ENCODE results near the gene PLCB3. TPM values are rescaled to one million over a fixed set of nuclear protein-coding genes. Genes with fewer than 3 reads are reported as not detected.

Gene PLCB3
- total RNA-seq, 1 donor from 2014 or later, result 66.6 TPM

DNA sequence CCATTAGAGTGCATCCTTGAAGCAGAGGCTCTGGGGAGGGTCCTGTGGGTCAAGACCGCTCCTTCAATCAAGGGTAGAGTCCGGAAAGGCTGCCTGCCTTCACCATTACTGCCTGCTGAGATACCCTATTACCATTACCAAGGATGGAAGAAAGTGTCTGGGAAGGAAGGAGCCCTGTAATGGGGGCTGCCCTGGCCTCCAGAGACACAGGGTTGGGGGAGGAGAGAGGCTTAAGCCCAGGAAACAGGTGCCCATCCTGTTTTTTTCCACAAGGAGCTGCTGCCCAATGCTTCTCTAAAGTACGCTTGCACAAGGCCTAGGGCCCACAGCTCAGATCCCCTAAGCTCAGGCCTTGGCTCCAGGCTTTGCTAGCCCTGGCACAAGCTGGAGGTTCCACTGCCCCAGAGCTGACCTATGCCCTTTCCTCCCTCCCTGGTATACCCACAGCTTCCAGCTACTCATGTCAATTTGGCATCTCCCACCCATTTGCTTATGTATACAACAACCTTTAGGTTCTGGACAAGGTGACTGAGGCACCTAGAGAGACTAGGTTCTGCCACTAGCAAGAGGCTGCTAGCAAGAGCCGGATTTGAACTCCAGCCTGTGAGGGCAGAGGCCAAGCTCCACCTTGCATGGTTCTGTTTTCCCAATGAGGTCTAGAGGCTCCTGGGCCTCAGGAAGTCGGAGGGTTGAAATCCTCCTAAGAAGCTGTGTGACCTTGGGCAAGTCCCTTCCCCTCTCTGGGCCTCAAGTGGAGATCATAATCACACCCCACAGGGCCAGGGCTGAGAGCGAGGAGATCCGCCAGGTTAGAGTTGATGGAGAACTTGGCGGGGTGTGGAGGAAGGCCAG, 1.5 kb upstream of the PLCB3 start:
- no peak for DNase-seq (ENCODE audit: low read depth, low spot score)

DNA sequence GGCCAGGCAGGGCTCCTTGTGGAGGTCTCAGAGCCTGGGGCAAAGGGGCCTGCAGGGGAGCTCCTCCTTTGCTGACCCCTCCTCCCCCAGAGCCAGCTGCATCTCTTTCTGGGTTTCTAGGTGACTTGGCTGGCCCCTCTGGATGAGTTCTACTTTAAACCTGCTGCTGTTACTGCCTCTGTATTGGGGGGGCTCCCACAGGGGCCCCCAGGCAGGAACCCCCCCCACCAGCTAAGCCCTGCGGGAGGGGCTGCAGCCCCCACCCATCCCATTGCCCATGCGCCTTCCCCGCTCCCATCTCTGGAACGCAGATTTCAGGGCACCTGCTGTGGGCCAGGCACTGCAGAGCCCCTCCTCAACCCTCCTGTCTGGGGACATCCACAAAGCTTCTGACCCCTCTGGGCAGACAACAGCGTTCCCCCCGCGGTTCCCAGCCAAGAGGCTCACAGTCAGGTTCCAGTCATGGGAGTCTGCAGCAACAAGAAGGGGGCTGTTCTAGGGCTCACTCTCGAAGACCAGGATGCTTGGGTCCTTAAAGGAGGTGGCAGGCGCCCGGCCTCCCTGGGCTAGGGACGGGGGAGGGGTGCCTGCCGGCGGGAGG, 815 bp upstream of the PLCB3 start:
- DNase-seq (ENCODE audit: low read depth, low spot score), result no peak

DNA sequence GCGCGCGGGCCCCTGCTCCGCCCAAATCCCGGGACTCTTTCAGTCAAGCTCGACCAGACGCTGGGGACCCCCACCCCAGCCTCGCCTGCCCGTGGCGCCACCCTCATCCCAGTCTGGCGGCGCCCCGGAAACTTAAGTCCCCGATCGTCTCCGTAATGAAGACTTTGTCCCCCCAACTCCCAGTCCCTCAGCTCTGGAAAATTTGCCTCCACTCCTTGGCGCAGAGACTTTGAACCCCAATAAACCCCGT, 348 bp downstream of the PLCB3 start:
- no peak for DNase-seq (ENCODE audit: low read depth, low spot score)

DNA sequence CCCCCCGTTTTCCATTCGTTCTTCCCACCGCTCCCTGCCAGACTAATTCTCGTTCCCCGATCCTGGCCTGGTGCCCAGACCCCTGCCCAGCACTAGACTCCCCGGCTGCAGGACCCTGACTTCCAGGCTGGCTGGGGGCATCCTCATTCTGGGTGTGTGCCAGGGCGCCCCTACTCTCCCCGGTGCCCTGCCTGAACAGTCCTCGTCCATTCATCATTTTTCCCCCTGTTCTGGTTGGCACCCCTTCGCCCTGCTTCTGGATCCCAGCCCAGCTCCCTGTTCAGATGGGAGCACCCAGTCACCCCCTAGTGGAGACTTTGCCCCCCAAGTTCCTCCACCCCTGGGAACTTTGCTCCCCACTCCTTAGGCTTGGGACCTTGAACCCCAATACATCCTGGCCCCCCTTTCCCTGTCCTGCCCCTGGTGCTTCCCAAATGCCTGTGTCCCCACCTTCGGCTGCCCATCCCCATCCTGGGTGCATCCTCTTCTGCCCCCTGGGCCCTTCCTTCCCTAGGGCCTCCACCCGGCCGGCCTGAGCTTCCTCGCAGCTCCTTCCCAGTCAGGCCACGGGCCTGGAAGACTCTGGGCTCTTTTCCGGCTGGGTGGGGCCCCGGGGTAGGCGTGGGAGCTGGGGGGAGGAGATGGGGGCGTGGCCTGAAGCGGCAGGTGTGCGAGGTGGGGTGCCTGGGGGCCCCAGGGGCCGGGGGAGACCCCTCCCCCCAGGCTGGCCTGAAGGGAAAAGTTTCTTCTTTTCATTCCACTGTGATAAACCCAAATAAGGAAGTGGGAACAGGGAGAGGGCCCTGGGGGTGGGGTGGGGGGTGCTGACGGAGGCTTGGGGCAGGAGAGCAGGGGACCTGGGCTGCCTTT, 908 bp downstream of the PLCB3 start:
- DNase-seq (ENCODE audit: low read depth, low spot score), result no peak

DNA sequence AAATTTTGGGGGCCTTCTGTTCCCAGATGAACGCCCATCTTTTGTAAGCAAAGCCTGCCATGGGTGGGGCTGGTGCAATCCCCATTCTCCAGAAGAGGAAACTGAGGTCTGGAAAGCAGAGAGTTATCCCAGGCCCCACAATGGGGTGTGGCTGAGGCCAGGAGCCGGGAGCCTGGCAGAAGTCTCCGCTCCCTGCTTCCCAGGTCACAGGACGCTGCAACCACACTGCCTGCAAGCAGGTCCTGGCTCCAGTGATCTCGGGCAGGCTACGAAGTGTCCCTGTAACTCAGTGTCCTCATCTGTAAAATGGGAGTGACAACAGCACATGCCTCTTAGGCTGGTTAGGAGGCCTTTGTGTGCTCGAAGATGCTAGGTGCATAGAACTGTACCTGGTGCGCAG, 1.7 kb downstream of the PLCB3 start:
- DNase-seq (ENCODE audit: low read depth, low spot score), result no peak

DNA sequence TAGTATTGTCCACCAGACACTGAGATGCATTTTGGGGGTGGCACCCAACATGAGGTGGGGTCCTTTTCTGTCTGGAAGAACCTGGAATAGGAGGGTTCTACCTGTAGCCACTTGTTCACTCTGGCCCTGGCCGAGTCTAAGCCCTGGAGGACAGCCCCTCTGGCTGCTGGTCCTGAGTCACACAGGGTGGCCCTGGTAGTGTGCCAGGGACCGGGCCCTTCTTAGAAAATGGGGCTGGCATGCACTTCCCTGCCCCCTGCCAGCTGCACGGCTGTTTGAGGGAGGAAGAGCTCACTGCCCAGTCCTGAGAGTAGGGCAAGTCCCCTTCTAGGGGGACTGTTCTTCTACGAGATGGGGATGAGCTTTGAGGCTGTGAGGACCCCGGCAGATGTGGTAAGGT, 2.2 kb downstream of the PLCB3 start:
- no peak for DNase-seq (ENCODE audit: low read depth, low spot score)

DNA sequence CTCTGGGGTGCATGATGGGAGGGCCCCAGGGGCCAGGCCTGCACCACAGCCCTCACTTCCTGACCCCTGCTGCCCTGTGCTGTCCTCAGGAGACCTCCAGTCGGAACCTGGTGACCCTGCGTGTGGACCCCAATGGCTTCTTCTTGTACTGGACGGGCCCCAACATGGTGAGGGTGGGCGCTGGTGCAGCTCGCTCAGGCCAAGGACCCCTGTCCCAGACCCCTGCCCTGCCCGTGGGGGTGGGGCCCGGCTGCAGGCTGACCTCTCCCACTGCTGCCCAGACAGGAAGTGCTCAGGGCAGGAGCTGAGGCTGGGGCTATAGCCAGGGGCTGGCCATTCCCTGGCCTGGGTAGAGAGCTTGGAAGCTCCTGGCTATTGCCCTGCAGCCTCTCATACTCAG, 3.0 kb downstream of the PLCB3 start:
- no peak for DNase-seq (ENCODE audit: low read depth, low spot score)

DNA sequence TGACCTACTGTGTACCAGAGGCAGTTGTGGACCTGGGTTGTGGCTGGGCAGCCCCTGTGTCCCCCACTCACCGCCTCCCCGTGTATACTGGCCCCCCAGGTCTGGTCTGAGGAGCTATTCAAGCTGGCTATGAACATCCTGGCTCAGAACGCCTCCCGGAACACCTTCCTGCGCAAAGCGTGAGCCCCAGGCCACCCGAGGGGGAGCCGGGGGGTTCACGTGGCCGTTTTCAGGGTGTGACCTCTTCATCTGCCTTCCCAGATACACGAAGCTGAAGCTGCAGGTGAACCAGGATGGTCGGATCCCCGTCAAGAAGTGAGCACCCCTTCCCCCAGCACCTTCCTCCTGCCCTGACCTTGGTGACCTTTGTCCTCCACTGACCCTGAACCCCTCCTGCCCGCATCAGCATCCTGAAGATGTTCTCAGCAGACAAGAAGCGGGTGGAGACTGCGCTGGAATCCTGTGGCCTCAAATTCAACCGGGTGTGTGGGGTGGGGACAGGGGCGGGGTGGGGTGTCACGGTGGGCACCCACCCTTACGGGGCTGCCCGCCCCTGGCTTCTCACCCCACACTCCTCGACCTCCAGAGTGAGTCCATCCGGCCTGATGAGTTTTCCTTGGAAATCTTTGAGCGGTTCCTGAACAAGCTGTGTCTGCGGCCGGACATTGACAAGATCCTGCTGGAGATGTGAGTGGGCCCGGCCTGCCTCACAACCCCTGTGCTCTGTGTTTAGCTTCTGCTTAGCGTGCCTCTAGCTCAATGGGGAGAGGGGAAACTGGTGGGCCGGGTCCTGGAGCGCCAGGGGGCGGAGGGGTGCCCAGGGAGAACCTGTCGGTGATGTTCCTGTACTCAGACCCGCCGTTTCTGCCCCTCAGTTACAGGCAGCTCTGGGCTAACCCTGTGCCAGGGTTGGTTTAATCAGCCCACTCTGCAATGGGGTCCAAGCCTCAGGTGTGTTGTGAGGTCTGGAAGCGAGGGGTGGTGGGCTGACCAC, 4.1 kb downstream of the PLCB3 start:
- no peak for DNase-seq (ENCODE audit: low read depth, low spot score)

DNA sequence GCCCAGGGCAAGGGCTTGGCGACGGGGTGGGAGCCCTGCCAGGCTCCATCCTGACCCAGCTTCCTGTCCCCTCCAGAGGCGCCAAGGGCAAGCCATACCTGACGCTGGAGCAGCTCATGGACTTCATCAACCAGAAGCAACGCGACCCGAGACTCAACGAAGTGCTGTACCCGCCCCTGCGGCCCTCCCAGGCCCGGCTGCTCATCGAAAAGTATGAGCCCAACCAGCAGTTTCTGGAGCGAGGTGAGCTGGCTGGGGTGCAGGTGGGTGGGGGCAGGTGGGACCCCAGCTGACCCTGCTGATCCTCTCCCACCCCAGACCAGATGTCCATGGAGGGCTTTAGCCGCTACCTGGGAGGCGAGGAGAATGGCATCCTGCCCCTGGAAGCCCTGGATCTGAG, 5.0 kb downstream of the PLCB3 start:
- DNase-seq (ENCODE audit: low read depth, low spot score), result no peak

DNA sequence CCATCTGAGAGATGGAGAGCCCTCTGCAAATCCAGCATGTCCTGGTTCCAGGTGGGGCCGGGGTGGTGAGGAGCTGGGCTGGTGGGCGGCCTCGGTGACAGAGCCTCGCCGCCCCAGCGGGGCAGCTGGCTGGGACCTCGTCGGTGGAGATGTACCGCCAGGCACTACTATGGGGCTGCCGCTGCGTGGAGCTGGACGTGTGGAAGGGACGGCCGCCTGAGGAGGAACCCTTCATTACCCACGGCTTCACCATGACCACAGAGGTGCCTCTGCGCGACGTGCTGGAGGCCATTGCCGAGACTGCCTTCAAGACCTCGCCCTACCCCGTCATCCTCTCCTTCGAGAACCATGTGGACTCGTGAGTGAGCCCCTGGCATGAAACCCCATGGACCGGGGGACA, 7.0 kb downstream of the PLCB3 start:
- no peak for DNase-seq (ENCODE audit: low read depth, low spot score)

DNA sequence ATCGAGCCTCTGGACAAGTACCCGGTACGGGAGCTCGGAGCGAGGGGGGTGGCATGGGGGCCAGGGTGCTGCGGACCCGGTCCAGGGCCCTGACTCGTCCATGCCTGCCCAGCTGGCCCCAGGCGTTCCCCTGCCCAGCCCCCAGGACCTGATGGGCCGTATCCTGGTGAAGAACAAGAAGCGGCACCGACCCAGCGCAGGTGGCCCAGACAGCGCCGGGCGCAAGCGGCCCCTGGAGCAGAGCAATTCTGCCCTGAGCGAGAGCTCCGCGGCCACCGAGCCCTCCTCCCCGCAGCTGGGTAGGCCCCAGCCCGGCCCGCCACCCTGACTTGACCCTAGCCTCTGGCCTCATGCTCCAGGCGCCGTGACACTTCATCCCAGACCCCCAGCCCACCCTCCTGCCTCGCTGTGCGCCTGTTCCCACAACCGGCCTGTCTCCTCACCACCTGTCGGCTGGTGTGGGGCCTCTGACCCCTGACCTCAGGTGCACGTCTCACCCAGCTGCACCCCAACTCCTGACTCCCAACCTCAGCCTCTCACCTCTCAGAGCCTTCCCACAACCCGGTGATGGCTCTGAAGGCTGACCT, 7.7 kb downstream of the PLCB3 start:
- DNase-seq (ENCODE audit: low read depth, low spot score), result no peak

DNA sequence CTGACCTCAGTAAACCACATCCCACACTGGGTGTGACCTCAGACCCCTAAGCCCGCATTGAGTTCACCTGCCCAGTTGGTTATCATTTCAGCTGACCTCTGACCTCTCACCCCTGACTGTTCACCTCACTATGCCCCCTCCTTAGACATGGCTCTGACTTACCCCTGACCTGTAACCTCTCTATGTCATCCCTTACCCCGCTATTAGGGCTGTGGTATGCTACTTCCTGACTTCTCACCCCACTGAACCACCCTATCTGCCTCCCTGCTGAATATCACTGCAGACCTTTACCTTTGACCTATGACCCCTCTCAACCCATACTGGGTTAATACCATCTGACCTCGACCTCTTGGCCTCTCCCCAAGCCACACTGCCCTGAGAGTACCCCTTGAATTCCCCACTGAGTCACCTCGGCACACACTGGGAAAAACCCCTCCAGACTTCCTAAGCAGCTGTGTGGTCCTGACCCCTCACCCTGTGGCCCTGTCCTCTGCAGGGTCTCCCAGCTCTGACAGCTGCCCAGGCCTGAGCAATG, 8.3 kb downstream of the PLCB3 start:
- DNase-seq (ENCODE audit: low read depth, low spot score), result no peak

DNA sequence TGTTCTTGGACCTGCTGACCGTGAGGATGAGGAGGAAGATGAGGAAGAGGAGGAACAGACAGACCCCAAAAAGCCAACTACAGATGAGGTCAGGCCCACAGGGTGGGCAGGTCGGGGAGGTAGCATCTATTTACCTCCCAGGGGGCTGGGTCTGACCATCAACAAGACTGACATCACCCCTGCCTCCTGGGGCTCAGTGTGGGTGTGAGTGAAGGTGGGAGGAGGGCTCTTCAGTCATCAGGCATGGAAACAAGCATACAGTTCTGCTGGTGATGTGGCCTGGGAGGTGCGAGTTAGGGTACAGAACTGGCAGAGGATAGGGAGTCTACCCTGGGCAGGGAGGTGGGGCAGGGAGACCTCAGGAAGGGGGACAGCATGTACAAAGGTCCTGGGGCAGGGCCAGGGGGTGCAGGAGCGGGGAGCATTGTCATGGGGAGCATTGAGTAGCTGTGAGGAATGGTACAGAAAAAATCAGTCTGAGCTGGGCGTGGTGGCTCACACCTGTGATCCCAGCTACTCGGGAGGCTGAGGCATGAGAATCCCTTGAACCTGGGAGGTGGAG, 8.9 kb downstream of the PLCB3 start:
- no peak for DNase-seq (ENCODE audit: low read depth, low spot score)

DNA sequence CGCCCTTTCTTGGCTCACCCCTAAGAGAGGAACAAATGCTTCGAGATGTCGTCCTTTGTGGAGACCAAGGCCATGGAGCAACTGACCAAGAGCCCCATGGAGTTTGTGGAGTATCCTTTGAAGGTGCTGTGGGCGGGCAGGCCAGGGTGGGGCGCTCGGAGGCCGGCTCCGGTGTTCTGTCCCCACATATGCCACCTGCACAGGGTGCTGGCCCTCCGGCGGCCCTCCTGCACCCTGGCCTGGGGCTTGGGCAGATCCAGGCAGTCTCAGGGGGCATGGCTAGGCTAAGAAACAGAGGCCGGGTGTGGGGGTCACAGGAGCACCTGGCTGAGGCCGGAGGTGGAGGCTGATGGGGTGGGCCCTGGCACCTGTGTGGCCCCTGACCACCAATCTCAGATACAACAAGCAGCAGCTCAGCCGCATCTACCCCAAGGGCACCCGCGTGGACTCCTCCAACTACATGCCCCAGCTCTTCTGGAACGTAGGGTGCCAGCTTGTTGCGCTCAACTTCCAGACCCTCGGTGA, 10.3 kb downstream of the PLCB3 start:
- no peak for DNase-seq (ENCODE audit: low read depth, low spot score)

DNA sequence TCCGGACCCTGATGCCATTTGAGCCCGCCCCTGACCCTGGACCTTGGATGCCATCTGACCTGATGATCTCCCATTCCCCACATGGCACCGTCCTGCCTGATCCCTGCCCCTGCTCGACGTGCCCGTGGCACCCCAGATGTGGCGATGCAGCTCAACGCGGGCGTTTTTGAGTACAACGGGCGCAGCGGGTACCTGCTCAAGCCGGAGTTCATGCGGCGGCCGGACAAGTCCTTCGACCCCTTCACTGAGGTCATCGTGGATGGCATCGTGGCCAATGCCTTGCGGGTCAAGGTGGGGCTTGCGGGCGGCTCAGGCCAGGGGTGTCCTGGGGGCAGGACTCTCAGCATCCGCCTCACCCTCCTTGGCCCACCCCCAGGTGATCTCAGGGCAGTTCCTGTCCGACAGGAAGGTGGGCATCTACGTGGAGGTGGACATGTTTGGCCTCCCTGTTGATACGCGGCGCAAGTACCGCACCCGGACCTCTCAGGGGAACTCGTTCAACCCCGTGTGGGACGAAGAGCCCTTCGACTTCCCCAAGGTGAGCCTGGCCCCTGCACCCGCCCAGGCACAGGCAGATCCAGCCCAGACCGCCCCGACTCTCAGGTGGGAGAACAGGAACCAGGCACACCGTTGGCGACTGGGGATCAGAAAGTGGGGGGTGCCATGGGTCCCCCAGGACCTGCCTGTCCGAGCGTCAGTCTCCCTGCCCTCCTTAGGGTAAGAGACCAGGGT, 11.1 kb downstream of the PLCB3 start:
- no peak for DNase-seq (ENCODE audit: low read depth, low spot score)

DNA sequence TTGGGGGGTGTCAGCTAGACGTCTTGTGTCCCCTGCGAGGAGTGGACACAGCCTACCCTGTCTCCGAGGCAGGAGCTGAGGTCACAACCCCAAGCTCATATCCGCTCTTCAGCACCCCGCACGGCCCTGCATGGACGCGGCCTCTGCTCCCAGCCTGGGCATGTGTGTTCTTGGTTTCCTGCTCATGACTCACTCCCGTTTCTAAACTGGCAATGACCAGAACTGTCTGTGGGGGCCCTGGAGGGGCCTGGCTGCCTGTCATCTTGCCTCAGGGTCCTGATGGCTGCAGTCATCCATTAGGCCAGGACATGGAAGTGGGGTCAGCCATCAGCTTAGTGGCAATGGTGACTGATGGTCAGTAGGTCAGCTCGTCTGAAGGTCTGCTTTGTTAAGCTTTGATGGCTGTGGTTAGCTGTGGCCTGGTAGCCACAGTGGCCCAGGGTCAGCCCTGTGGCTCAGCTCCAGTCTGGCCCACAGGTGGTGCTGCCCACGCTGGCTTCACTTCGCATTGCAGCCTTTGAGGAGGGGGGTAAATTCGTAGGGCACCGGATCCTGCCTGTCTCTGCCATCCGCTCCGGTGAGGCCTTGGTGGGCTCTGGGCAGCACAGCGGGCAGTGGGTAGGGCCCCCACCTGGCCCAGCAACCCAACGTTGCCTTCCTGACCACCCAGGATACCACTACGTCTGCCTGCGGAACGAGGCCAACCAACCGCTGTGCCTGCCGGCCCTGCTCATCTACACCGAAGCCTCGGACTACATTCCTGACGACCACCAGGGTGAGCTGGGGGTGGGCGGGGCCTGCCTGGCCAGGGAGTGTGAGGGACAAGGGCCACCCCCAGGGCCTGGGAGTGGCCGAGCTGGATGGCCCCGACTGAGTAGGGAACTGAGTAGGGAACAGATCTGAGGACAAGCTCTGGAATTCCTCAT, 12.0 kb downstream of the PLCB3 start:
- peak; percentile 58 for DNase-seq (ENCODE audit: low read depth, low spot score)

DNA sequence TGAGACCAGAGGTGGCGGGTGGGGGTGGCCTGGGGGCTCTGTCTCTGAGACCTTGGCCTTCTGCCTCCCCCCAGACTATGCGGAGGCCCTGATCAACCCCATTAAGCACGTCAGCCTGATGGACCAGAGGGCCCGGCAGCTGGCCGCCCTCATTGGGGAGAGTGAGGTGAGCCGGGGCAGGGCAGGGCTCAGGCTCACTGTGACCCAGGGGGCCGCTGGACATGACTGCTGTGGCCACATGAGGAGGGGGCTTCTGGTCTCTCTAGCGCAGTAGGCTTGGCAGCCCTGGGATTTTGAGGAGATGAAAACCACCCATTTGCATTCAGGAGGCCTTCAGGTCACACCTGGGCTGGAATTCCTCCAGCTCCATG, 12.6 kb downstream of the PLCB3 start:
- DNase-seq (ENCODE audit: low read depth, low spot score), result no peak

DNA sequence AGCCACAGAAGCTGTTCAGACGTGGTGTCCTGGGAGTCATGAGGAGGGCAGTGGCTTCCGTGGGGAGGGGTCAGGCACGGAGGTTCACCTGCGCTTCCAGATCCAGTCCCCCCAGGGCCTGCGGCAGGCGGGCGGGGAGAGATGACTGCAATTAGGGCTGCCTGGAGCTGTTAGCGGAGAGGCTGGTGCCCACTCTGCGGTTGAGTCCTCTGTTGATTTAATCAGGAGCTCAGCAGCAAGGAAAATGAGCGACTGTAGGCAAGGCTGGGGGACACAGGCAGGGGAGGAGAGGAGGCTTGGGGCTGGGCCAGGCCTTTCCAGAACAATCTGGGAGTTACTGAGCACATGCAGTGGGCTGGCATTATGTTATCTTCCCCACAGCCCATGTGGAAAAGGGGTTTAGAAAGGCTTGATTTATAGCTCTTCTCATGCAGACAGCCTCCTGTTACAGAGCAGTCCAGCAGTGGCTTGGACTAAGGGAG, 13.1 kb downstream of the PLCB3 start:
- no peak for DNase-seq (ENCODE audit: low read depth, low spot score)

Data from pulmonary artery endothelial cell (primary cell).